Brain microvascular endothelial cell (primary cell): ENCODE data around the gene TRPC4AP.

ENCODE experiments used
- DNase-seq: peaks from one replicate; pipeline ENCODE4 v3.0.0-alpha.2; 2020
- H3K27ac ChIP-seq: fragments of 250-450 bp; sonication (Bioruptor Pico); 2 replicates; pipeline ENCODE4 v1.5.1; 2020; ENCODE audit warnings: mild to moderate bottlenecking, moderate library complexity
- H3K27me3 ChIP-seq: fragments of 250-450 bp; sonication (Bioruptor Pico); replicated peaks from 2 replicates; pipeline ENCODE4 v1.5.1; 2020; ENCODE audit warnings: mild to moderate bottlenecking
- H3K36me3 ChIP-seq: fragments of 250-450 bp; sonication (Bioruptor Pico); replicated peaks from 2 replicates; pipeline ENCODE4 v1.5.1; 2020; ENCODE audit warnings: mild to moderate bottlenecking
- H3K4me3 ChIP-seq: 2 replicates; pipeline ENCODE4 v1.5.1; 2011; ENCODE audit warnings: low read depth, mild to moderate bottlenecking, control low read depth, low read length, moderate library complexity
- CTCF ChIP-seq: IDR thresholded peaks from 2 replicates; pipeline ENCODE4 v1.5.1; 2011; ENCODE audit warnings: low read depth, mild to moderate bottlenecking, moderate library complexity, low read length, control low read depth, inconsistent platforms; ENCODE audit errors: missing control alignments
- in situ Hi-C: cut with HindIII; loops from 2 replicates; pipeline ENCODE4 v1.10.0; 2017; ENCODE audit warnings: low sequenced_read_pairs, low pct_ligation_motif_present

TRPC4AP gene

GRCh38 chr20:34976286-34976685 is 116.3 kb downstream of the TRPC4AP start:
- in situ Hi-C loops, result no loop called here
- no peaks in the 10 kb centered on the region for H3K36me3 ChIP-seq
- no peaks in the 10 kb centered on the region for H3K27me3 ChIP-seq
- DNase-seq, result no peak
- no peak for TF ChIP-seq CTCF
- H3K27ac ChIP-seq, result no peak overlapping the region
- H3K4me3 ChIP-seq, result no peak overlapping the region

- H3K4me3 ChIP-seq, result no peak overlapping the region
- TF ChIP-seq CTCF, result no peak
- H3K27ac ChIP-seq, result no peak overlapping the region
- H3K27me3 ChIP-seq, result no peaks in the 10 kb centered on the region
- in situ Hi-C loops, result no loop called here
- DNase-seq, result no peak
- H3K36me3 ChIP-seq, result no peaks in the 10 kb centered on the region
Measured at GRCh38 chr20:34974246-34974645, 118.4 kb downstream of the TRPC4AP start.

- in situ Hi-C loops, result no loop called here
- Histone ChIP-seq H3K27me3 (no peaks in the 10 kb centered on the region), H3K4me3 (no peak overlapping the region), H3K27ac (no peak overlapping the region), H3K36me3 (no peaks in the 10 kb centered on the region)
- DNase-seq, result no peak
- no peak for TF ChIP-seq CTCF
Measured at GRCh38 chr20:34971561-34972235, 120.9 kb downstream of the TRPC4AP start.

GRCh38 chr20:34970846-34971560 is 121.6 kb downstream of the TRPC4AP start:
- in situ Hi-C loops, result no loop called here
- Histone ChIP-seq H3K4me3 (no peak overlapping the region), H3K27me3 (no peaks in the 10 kb centered on the region), H3K36me3 (no peaks in the 10 kb centered on the region), H3K27ac (no peak overlapping the region)
- DNase-seq, result no peak
- no peak for TF ChIP-seq CTCF

GRCh38 chr20:34970193-34970840 is 122.3 kb downstream of the TRPC4AP start:
- no peak for TF ChIP-seq CTCF
- DNase-seq, result no peak
- in situ Hi-C loops, result no loop called here
- H3K27me3 ChIP-seq, result no peaks in the 10 kb centered on the region
- no peak overlapping the region for H3K27ac ChIP-seq
- H3K4me3 ChIP-seq, result no peak overlapping the region
- H3K36me3 ChIP-seq, result no peaks in the 10 kb centered on the region
